ENCODE measurements around the gene IL4I1.

IL4I1 gene

GRCh38 chr19:49889038-49889686 lies 7.5 kb downstream of the IL4I1 start:
- ChIA-PET POLR2A (interaction anchor here (1.4 kb wide), 1 partner anchor 12 kb away, joined by 3 read pairs; the partner anchor contains the start of genes AKT1S1 and TBC1D17), CTCF (no interaction called here)
- no peak overlapping the region for H3K27ac ChIP-seq (ENCODE audit: insufficient read depth in 1 of 2, low read depth in 1 of 2, low read length in 2 of 2, poor library complexity in 1 of 2, severe bottlenecking in 2 of 2)
- no peak overlapping the region for H3K4me3 ChIP-seq (ENCODE audit: control insufficient read depth in 1 of 7, extremely low read depth in 1 of 7, insufficient read depth in 4 of 7, low read depth in 2 of 7, low read length in 6 of 7)
- H3K27me3 ChIP-seq (replicated peaks in 2 of 5; ENCODE audit: control insufficient read depth in 4 of 5, insufficient read depth in 5 of 5, low read length in 4 of 5) = peaks cover 0 to 19% (median 5%) of the 10 kb centered on the region in 5 experiments
- peaks cover 0 to 9% (median 3%) of the 10 kb centered on the region in 4 experiments for H3K4me1 ChIP-seq (ENCODE audit: control extremely low read depth in 1 of 4, control insufficient read depth in 4 of 4, insufficient read depth in 4 of 4, low read length in 3 of 4)
- H3K36me3 ChIP-seq (ENCODE audit: control insufficient read depth in 4 of 4, insufficient read depth in 4 of 4, low read length in 3 of 4) = peaks cover 2 to 23% (median 13%) of the 10 kb centered on the region in 4 experiments
- no peak for DNase-seq
- no peaks in the 10 kb centered on the region for H3K9me3 ChIP-seq (ENCODE audit: control extremely low read depth in 1 of 5, control insufficient read depth in 4 of 5, insufficient read depth in 2 of 5, low read depth in 1 of 5, low read length in 4 of 5)
- 87% methylated on average over 18 of the region's 23 CpGs for WGBS (ENCODE audit: insufficient coverage)

GRCh38 chr19:49888510-49888824 lies 8.2 kb downstream of the IL4I1 start:
- Histone ChIP-seq H3K27me3 (replicated peaks in 2 of 5; ENCODE audit: control insufficient read depth in 4 of 5, insufficient read depth in 5 of 5, low read length in 4 of 5) (peaks cover 0 to 19% (median 5%) of the 10 kb centered on the region in 5 experiments), H3K4me1 (ENCODE audit: control extremely low read depth in 1 of 4, control insufficient read depth in 4 of 4, insufficient read depth in 4 of 4, low read length in 3 of 4) (peaks cover 0 to 9% (median 3%) of the 10 kb centered on the region in 4 experiments), H3K36me3 (ENCODE audit: control insufficient read depth in 4 of 4, insufficient read depth in 4 of 4, low read length in 3 of 4) (peaks cover 2 to 30% (median 20%) of the 10 kb centered on the region in 4 experiments), H3K9me3 (ENCODE audit: control extremely low read depth in 1 of 5, control insufficient read depth in 4 of 5, insufficient read depth in 2 of 5, low read depth in 1 of 5, low read length in 4 of 5) (no peaks in the 10 kb centered on the region), H3K4me3 (ENCODE audit: control insufficient read depth in 1 of 7, extremely low read depth in 1 of 7, insufficient read depth in 4 of 7, low read depth in 2 of 7, low read length in 6 of 7) (no peak overlapping the region), H3K27ac (ENCODE audit: insufficient read depth in 1 of 2, low read depth in 1 of 2, low read length in 2 of 2, poor library complexity in 1 of 2, severe bottlenecking in 2 of 2) (no peak overlapping the region)
- 80% methylated on average over 9 of the region's 18 CpGs for WGBS (ENCODE audit: insufficient coverage)
- ChIA-PET CTCF (no interaction called here), POLR2A (interaction anchor here (1.4 kb wide), 1 partner anchor 12 kb away, joined by 3 read pairs; the partner anchor contains the start of genes AKT1S1 and TBC1D17)
- DNase-seq = no peak

- Histone ChIP-seq H3K27me3 (replicated peaks in 2 of 5; ENCODE audit: control insufficient read depth in 4 of 5, insufficient read depth in 5 of 5, low read length in 4 of 5) (peaks cover 0 to 19% (median 5%) of the 10 kb centered on the region in 5 experiments), H3K4me1 (ENCODE audit: control extremely low read depth in 1 of 4, control insufficient read depth in 4 of 4, insufficient read depth in 4 of 4, low read length in 3 of 4) (peaks cover 0 to 9% (median 3%) of the 10 kb centered on the region in 4 experiments), H3K27ac (ENCODE audit: insufficient read depth in 1 of 2, low read depth in 1 of 2, low read length in 2 of 2, poor library complexity in 1 of 2, severe bottlenecking in 2 of 2) (no peak overlapping the region), H3K4me3 (ENCODE audit: control insufficient read depth in 1 of 7, extremely low read depth in 1 of 7, insufficient read depth in 4 of 7, low read depth in 2 of 7, low read length in 6 of 7) (no peak overlapping the region), H3K9me3 (ENCODE audit: control extremely low read depth in 1 of 5, control insufficient read depth in 4 of 5, insufficient read depth in 2 of 5, low read depth in 1 of 5, low read length in 4 of 5) (peaks cover 0 to 4% (median 0%) of the 10 kb centered on the region in 5 experiments), H3K36me3 (ENCODE audit: control insufficient read depth in 4 of 4, insufficient read depth in 4 of 4, low read length in 3 of 4) (peaks cover 2 to 36% (median 25%) of the 10 kb centered on the region in 4 experiments)
- POLR2A ChIA-PET = interaction anchor here (1.4 kb wide), 1 partner anchor 11 kb away, joined by 3 read pairs; the partner anchor contains the start of genes AKT1S1 and TBC1D17
- CTCF ChIA-PET = no interaction called here
- DNase-seq = no peak
- 89% methylated on average over 28 of the region's 54 CpGs for WGBS (ENCODE audit: insufficient coverage)
Observed at GRCh38 chr19:49887665-49888509, 8.8 kb downstream of the IL4I1 start.

- WGBS (ENCODE audit: insufficient coverage) = 94% methylated on average over 20 of the region's 23 CpGs
- Histone ChIP-seq H3K4me1 (ENCODE audit: control extremely low read depth in 1 of 4, control insufficient read depth in 4 of 4, insufficient read depth in 4 of 4, low read length in 3 of 4) (peaks cover 0 to 9% (median 3%) of the 10 kb centered on the region in 4 experiments), H3K36me3 (ENCODE audit: control insufficient read depth in 4 of 4, insufficient read depth in 4 of 4, low read length in 3 of 4) (peaks cover 2 to 43% (median 28%) of the 10 kb centered on the region in 4 experiments), H3K27ac (ENCODE audit: insufficient read depth in 1 of 2, low read depth in 1 of 2, low read length in 2 of 2, poor library complexity in 1 of 2, severe bottlenecking in 2 of 2) (no peak overlapping the region), H3K9me3 (ENCODE audit: control extremely low read depth in 1 of 5, control insufficient read depth in 4 of 5, insufficient read depth in 2 of 5, low read depth in 1 of 5, low read length in 4 of 5) (peaks cover 0 to 6% (median 0%) of the 10 kb centered on the region in 5 experiments), H3K4me3 (ENCODE audit: control insufficient read depth in 1 of 7, extremely low read depth in 1 of 7, insufficient read depth in 4 of 7, low read depth in 2 of 7, low read length in 6 of 7) (no peak overlapping the region), H3K27me3 (replicated peaks in 2 of 5; ENCODE audit: control insufficient read depth in 4 of 5, insufficient read depth in 5 of 5, low read length in 4 of 5) (peaks cover 0 to 19% (median 3%) of the 10 kb centered on the region in 5 experiments)
- no peak for DNase-seq
- CTCF ChIA-PET = no interaction called here
- POLR2A ChIA-PET = no interaction called here
Observed at GRCh38 chr19:49887037-49887664, 9.5 kb downstream of the IL4I1 start.

GRCh38 chr19:49884760-49885159 lies 11.9 kb downstream of the IL4I1 start:
- H3K27me3 ChIP-seq (replicated peaks in 2 of 5; ENCODE audit: control insufficient read depth in 4 of 5, insufficient read depth in 5 of 5, low read length in 4 of 5) = peaks cover 0 to 7% (median 0%) of the 10 kb centered on the region in 5 experiments
- H3K4me3 ChIP-seq (ENCODE audit: control insufficient read depth in 1 of 7, extremely low read depth in 1 of 7, insufficient read depth in 4 of 7, low read depth in 2 of 7, low read length in 6 of 7) = no peak overlapping the region
- H3K9me3 ChIP-seq (ENCODE audit: control extremely low read depth in 1 of 5, control insufficient read depth in 4 of 5, insufficient read depth in 2 of 5, low read depth in 1 of 5, low read length in 4 of 5) = peaks cover 0 to 6% (median 0%) of the 10 kb centered on the region in 5 experiments
- 83% methylated on average over 3 of the region's 3 CpGs for WGBS (ENCODE audit: insufficient coverage)
- ChIA-PET POLR2A (no interaction called here), CTCF (no interaction called here)
- DNase-seq = no peak
- peaks cover 8 to 65% (median 44%) of the 10 kb centered on the region in 4 experiments for H3K36me3 ChIP-seq (ENCODE audit: control insufficient read depth in 4 of 4, insufficient read depth in 4 of 4, low read length in 3 of 4)
- H3K4me1 ChIP-seq (ENCODE audit: control extremely low read depth in 1 of 4, control insufficient read depth in 4 of 4, insufficient read depth in 4 of 4, low read length in 3 of 4) = peaks cover 0 to 3% (median 0%) of the 10 kb centered on the region in 4 experiments
- no peak overlapping the region for H3K27ac ChIP-seq (ENCODE audit: insufficient read depth in 1 of 2, low read depth in 1 of 2, low read length in 2 of 2, poor library complexity in 1 of 2, severe bottlenecking in 2 of 2)

GRCh38 chr19:49884109-49884508 lies 12.6 kb downstream of the IL4I1 start:
- ChIA-PET CTCF (no interaction called here), POLR2A (no interaction called here)
- H3K27me3 ChIP-seq (replicated peaks in 2 of 5; ENCODE audit: control insufficient read depth in 4 of 5, insufficient read depth in 5 of 5, low read length in 4 of 5) = peaks cover 0 to under 1% (median 0%) of the 10 kb centered on the region in 5 experiments
- H3K27ac ChIP-seq (ENCODE audit: insufficient read depth in 1 of 2, low read depth in 1 of 2, low read length in 2 of 2, poor library complexity in 1 of 2, severe bottlenecking in 2 of 2) = no peak overlapping the region
- H3K4me3 ChIP-seq (ENCODE audit: control insufficient read depth in 1 of 7, extremely low read depth in 1 of 7, insufficient read depth in 4 of 7, low read depth in 2 of 7, low read length in 6 of 7) = no peak overlapping the region
- over 99% methylated on average over 16 of the region's 18 CpGs for WGBS (ENCODE audit: insufficient coverage)
- peaks cover 0 to 6% (median 0%) of the 10 kb centered on the region in 5 experiments for H3K9me3 ChIP-seq (ENCODE audit: control extremely low read depth in 1 of 5, control insufficient read depth in 4 of 5, insufficient read depth in 2 of 5, low read depth in 1 of 5, low read length in 4 of 5)
- H3K36me3 ChIP-seq (ENCODE audit: control insufficient read depth in 4 of 4, insufficient read depth in 4 of 4, low read length in 3 of 4) = peaks cover 8 to 68% (median 48%) of the 10 kb centered on the region in 4 experiments
- peaks cover 0 to 2% (median 0%) of the 10 kb centered on the region in 4 experiments for H3K4me1 ChIP-seq (ENCODE audit: control extremely low read depth in 1 of 4, control insufficient read depth in 4 of 4, insufficient read depth in 4 of 4, low read length in 3 of 4)
- no peak for DNase-seq

Data from common myeloid progenitor, CD34-positive (primary cell).